Gastroesophageal sphincter (tissue), 3 donors: ENCODE data around the gene NEK11.

ENCODE experiments used
- CTCF ChIP-seq, 4 experiments: fragments of 200-600 bp in 2 of 4; fragments of 450-650 bp in 2 of 4; sonication (generic) in 1 of 4; IDR thresholded peaks; one replicate each; pipeline ENCODE4 v1.5.1; 2017 to 2019; ENCODE audit warnings: antibody characterized with exemption in 4 of 4, mild to moderate bottlenecking in 2 of 4, moderate library complexity in 2 of 4
- POLR2A ChIP-seq, 2 donors: fragments of 450-650 bp; IDR thresholded peaks; one replicate each; pipeline ENCODE4 v1.6.1; 2017; ENCODE audit warnings: antibody characterized with exemption in 2 of 2, mild to moderate bottlenecking in 2 of 2, moderate library complexity in 1 of 2

GRCh38 chr3:131393868-131394267, 367.2 kb downstream of the NEK11 start:
- TF ChIP-seq CTCF (IDR thresholded peaks at IDR 0.05) (no peak), POLR2A (IDR thresholded peaks at IDR 0.05) (no peak)
